IMR-90 (cell line): ENCODE data around the gene OTUB2. TPM values are rescaled to one million over a fixed set of nuclear protein-coding genes. Genes with fewer than 3 reads are reported as not detected.

Experiments used
- ATAC-seq: fragments of 200-7000 bp; cut with Tn5 transposase; 2 replicates; pipeline ENCODE4 v1.9.1; 2020; ENCODE audit warnings: low read depth, mild to moderate bottlenecking, moderate library complexity
- BruUV-seq: library from RNA; stranded (reverse); fragments of 400-500 nt; replicated peaks from 2 replicates; lab custom pipeline; 2021; lab: Mats Ljungman, UMichigan
- CTCF ChIA-PET: fragments of 300-600 bp; formaldehyde crosslinking; extraction: SDS; loops from one replicate; lab custom pipeline; 2021; ENCODE audit warnings: antibody characterized with exemption; lab: Yijun Ruan, JAX
- POLR2A ChIA-PET: fragments of 300-600 bp; sonication (Branson Sonifier 250); formaldehyde crosslinking; loops from one replicate; lab custom pipeline; 2022; ENCODE audit warnings: antibody characterized with exemption; ENCODE audit not compliant: unreplicated experiment; lab: Charles Lee
- DNase-seq: peaks from one replicate; pipeline ENCODE4 v3.0.0; 2013
- H2AFZ ChIP-seq: replicated peaks from 2 replicates; pipeline ENCODE3; 2013; ENCODE audit warnings: low read length, mild to moderate bottlenecking; ENCODE audit not compliant: poor library complexity
- H2AK5ac ChIP-seq: 2 replicates; pipeline ENCODE4 v1.6.1; 2013; ENCODE audit warnings: low read depth, low read length, inconsistent platforms
- H2AK9ac ChIP-seq: replicated peaks from 2 replicates; pipeline ENCODE3; 2013; ENCODE audit warnings: mild to moderate bottlenecking, low read depth, low read length, moderate library complexity; ENCODE audit not compliant: poor library complexity
- H2BK120ac ChIP-seq: 2 replicates; pipeline ENCODE4 v1.6.1; 2013; ENCODE audit warnings: low read depth, low read length, inconsistent platforms
- H2BK15ac ChIP-seq: 3 replicates; pipeline ENCODE4 v1.6.1; 2013; ENCODE audit warnings: low read depth, low read length, inconsistent platforms
- H2BK20ac ChIP-seq: 2 replicates; pipeline ENCODE4 v1.6.1; 2013; ENCODE audit warnings: low read depth, mild to moderate bottlenecking, inconsistent platforms, low read length, moderate library complexity
- H2BK5ac ChIP-seq: 2 replicates; pipeline ENCODE4 v1.6.1; 2013; ENCODE audit warnings: mild to moderate bottlenecking, low read depth, low read length, inconsistent platforms; ENCODE audit not compliant: poor library complexity, severe bottlenecking
- H3K14ac ChIP-seq: replicated peaks from 2 replicates; pipeline ENCODE4 v1.6.1; 2013; ENCODE audit warnings: low read depth, low read length, inconsistent platforms
- H3K18ac ChIP-seq: 2 replicates; pipeline ENCODE4 v1.6.1; 2013; ENCODE audit warnings: low read depth, low read length, control low read depth
- H3K23ac ChIP-seq: 2 replicates; pipeline ENCODE4 v1.6.1; 2013; ENCODE audit warnings: low read depth, low read length, inconsistent platforms
- H3K27ac ChIP-seq: 2 replicates; pipeline ENCODE4 v1.5.1; 2013; ENCODE audit warnings: mild to moderate bottlenecking, control low read depth, low read length; ENCODE audit not compliant: insufficient read depth
- H3K27me3 ChIP-seq: 2 replicates; pipeline ENCODE4 v1.6.1; 2013; ENCODE audit warnings: low read length; ENCODE audit not compliant: control insufficient read depth, insufficient read depth
- H3K36me3 ChIP-seq: 2 replicates; pipeline ENCODE4 v1.6.1; 2013; ENCODE audit warnings: low read length, mixed read lengths; ENCODE audit not compliant: control insufficient read depth, insufficient read depth
- H3K4ac ChIP-seq: 2 replicates; pipeline ENCODE4 v1.6.1; 2013; ENCODE audit warnings: low read depth, low read length, inconsistent platforms
- H3K4me1 ChIP-seq: 2 replicates; pipeline ENCODE4 v1.6.1; 2013; ENCODE audit warnings: low read length, mixed read lengths; ENCODE audit not compliant: control insufficient read depth, insufficient read depth
- H3K4me2 ChIP-seq: 2 replicates; pipeline ENCODE4 v1.6.1; 2013; ENCODE audit warnings: low read depth, mild to moderate bottlenecking, control low read depth, low read length, moderate library complexity
- H3K4me3 ChIP-seq: 2 replicates; pipeline ENCODE4 v1.5.1; 2013; ENCODE audit warnings: low read depth, mild to moderate bottlenecking, control low read depth, low read length, moderate library complexity; ENCODE audit not compliant: insufficient read depth
- H3K56ac ChIP-seq: 2 replicates; pipeline ENCODE4 v1.6.1; 2013; ENCODE audit warnings: low read length, inconsistent platforms; ENCODE audit not compliant: insufficient read depth; ENCODE audit errors: extremely low read depth
- H3K79me1 ChIP-seq, 2 experiments: 2 replicates each; pipeline ENCODE4 v1.6.1; 2013; ENCODE audit warnings: low read length in 2 of 2, inconsistent platforms in 1 of 2, low read depth in 1 of 2
- H3K9ac ChIP-seq: 2 replicates; pipeline ENCODE4 v1.6.1; 2013; ENCODE audit warnings: low read depth, low read length, control low read depth
- H3K9me1 ChIP-seq: 2 replicates; pipeline ENCODE4 v1.6.1; 2013; ENCODE audit warnings: low read length, inconsistent platforms; ENCODE audit not compliant: insufficient read depth
- H3K9me3 ChIP-seq: 2 replicates; pipeline ENCODE4 v1.6.1; 2013; ENCODE audit warnings: low read length; ENCODE audit not compliant: control insufficient read depth, insufficient read depth
- H4K20me1 ChIP-seq: 2 replicates; pipeline ENCODE4 v1.6.1; 2013; ENCODE audit warnings: low read length, inconsistent platforms; ENCODE audit not compliant: insufficient read depth
- H4K5ac ChIP-seq: 2 replicates; pipeline ENCODE4 v1.6.1; 2013; ENCODE audit warnings: mild to moderate bottlenecking, low read depth, low read length, control low read depth
- H4K8ac ChIP-seq, 2 experiments: 2 replicates each; pipeline ENCODE4 v1.6.1; 2013; ENCODE audit warnings: low read depth in 2 of 2, low read length in 2 of 2, control low read depth in 1 of 2, inconsistent platforms in 1 of 2
- H4K91ac ChIP-seq: 2 replicates; pipeline ENCODE4 v1.6.1; 2013; ENCODE audit warnings: low read depth, low read length, inconsistent platforms; ENCODE audit not compliant: insufficient read depth
- CEBPB ChIP-seq: IDR thresholded peaks from 2 replicates; pipeline ENCODE4 v1.6.1; 2012; ENCODE audit warnings: low read depth, low read length, improper control_type of control experiment
- CHD1 ChIP-seq: IDR thresholded peaks from 2 replicates; pipeline ENCODE4 v1.6.1; 2012; ENCODE audit warnings: low read depth, low read length, improper control_type of control experiment
- FOS ChIP-seq: fragments of 150-350 bp; IDR thresholded peaks from 2 replicates; pipeline ENCODE4 v1.6.1; 2016; ENCODE audit warnings: low read depth, low read length
- MAFK ChIP-seq: IDR thresholded peaks from 2 replicates; pipeline ENCODE4 v1.6.1; 2012; ENCODE audit warnings: low read depth, low read length, improper control_type of control experiment
- MAZ ChIP-seq: IDR thresholded peaks from 2 replicates; pipeline ENCODE4 v1.6.1; 2012; ENCODE audit warnings: low read depth, mild to moderate bottlenecking, low read length, improper control_type of control experiment, moderate library complexity, borderline replicate concordance
- MXI1 ChIP-seq: IDR thresholded peaks from 2 replicates; pipeline ENCODE4 v1.6.1; 2012; ENCODE audit warnings: low read depth, mild to moderate bottlenecking, low read length, moderate library complexity, borderline replicate concordance
- NFE2L2 ChIP-seq: fragments of 150-350 bp; IDR thresholded peaks from 2 replicates; pipeline ENCODE4 v1.6.1; 2016; ENCODE audit warnings: low read depth, mild to moderate bottlenecking, low read length
- POLR2A ChIP-seq: IDR thresholded peaks from 2 replicates; pipeline ENCODE4 v1.6.1; 2012; ENCODE audit warnings: mild to moderate bottlenecking, low read depth, low read length
- RCOR1 ChIP-seq: IDR thresholded peaks from 2 replicates; pipeline ENCODE4 v1.6.1; 2012; ENCODE audit warnings: mild to moderate bottlenecking, low read length, improper control_type of control experiment; ENCODE audit not compliant: insufficient replicate concordance
- RFX5 ChIP-seq: IDR thresholded peaks from 2 replicates; pipeline ENCODE4 v1.8.0; 2012; ENCODE audit warnings: low read depth, mild to moderate bottlenecking, low read length, moderate library complexity
- SMC3 ChIP-seq: fragments of 150-350 bp; IDR thresholded peaks from 2 replicates; pipeline ENCODE4 v1.6.1; 2016; ENCODE audit warnings: low read depth, mild to moderate bottlenecking, antibody characterized with exemption, low read length, moderate library complexity
- WGBS, 2 experiments: methylation state at CpG; one replicate each; pipeline versions ENCODE4 v1.1.5 to v1.1.7; 2013; ENCODE audit warnings: missing lambda C conversion rate in 2 of 2; ENCODE audit not compliant: insufficient read length in 1 of 2; ENCODE audit errors: extremely low coverage in 2 of 2; 5-methylcytosine and 5-hydroxymethylcytosine counted together
- dilution Hi-C: fragments of 300-500 bp; cut with HindIII; formaldehyde crosslinking; loops from one replicate; pipeline ENCODE4 v1.14.3; 2018; ENCODE audit warnings: low sequenced_read_pairs; ENCODE audit not compliant: unreplicated experiment
- in situ Hi-C: fragments of 300-500 bp; cut with MboI; formaldehyde crosslinking; loops from 3 replicates; pipeline ENCODE4 v1.14.3; 2019; ENCODE audit warnings: low sequenced_read_pairs, inconsistent platforms, mixed read lengths
- intact Hi-C: fragments of 100-400 bp; cut with micrococcal nuclease; formaldehyde crosslinking; loops from 2 replicates; pipeline ENCODE4 v1.10.0; 2022
- polyA plus RNA-seq, 3 experiments: library from polyadenylated mRNA; depleted of rRNA; stranded (reverse); fragments of >200 nt; gene quantifications; 2 replicates each; pipeline ENCODE4 v1.2.3, GENCODE V29; 2012; ENCODE audit warnings: low replicate concordance in 1 of 3
- total RNA-seq: library from RNA; depleted of rRNA; stranded (reverse); fragments of >200 nt; gene quantifications from 2 replicates; pipeline ENCODE4 v1.2.3, GENCODE V29; 2012
- TF ChIP-seq, protein P1 (sequence below): fragments of 150-350 bp; IDR thresholded peaks from 2 replicates; pipeline ENCODE4 v1.6.1; 2017; ENCODE audit warnings: mild to moderate bottlenecking, antibody characterized with exemption, low read length, low read depth
- TF ChIP-seq, protein P2 (sequence below): conservative IDR thresholded peaks from 2 replicates; pipeline ENCODE4 v1.5.1; 2012; ENCODE audit warnings: mild to moderate bottlenecking, low read depth, low read length, improper control_type of control experiment

Gene OTUB2
- total and polyA plus RNA-seq, 2 of the 4 experiments (the other 2 are of a cell fraction): 1.1 to 2.5 TPM

- Histone ChIP-seq H2AK5ac (no peak overlapping the region), H2BK20ac (no peak overlapping the region), H3K9me1 (peaks cover 6% of the 10 kb centered on the region), H2BK15ac (no peak overlapping the region), H4K5ac (no peak overlapping the region), H3K36me3 (peaks cover 15% of the 10 kb centered on the region), H3K79me1 (peaks cover 17 to 43% of the 10 kb centered on the region in 2 experiments), H2BK120ac (no peak overlapping the region), H3K14ac (no peak overlapping the region), H4K91ac (no peak overlapping the region), H3K4ac (no peak overlapping the region), H3K4me2 (peak overlapping the region; percentile 80), H3K27me3 (no peaks in the 10 kb centered on the region), H4K20me1 (peaks cover 37% of the 10 kb centered on the region), H3K23ac (no peak overlapping the region), H4K8ac (no peak overlapping the region), H3K4me3 (no peak overlapping the region; the same call in 1 of the 2 replicates), H3K4me1 (peaks cover 6% of the 10 kb centered on the region), H3K27ac (no peak overlapping the region), H3K56ac (no peak overlapping the region), H2AK9ac (no peak overlapping the region), H2AFZ (no peak overlapping the region), H3K18ac (no peak overlapping the region), H3K9ac (no peak overlapping the region), H3K9me3 (peaks cover 3% of the 10 kb centered on the region; the same call in 1 of the 2 replicates), H2BK5ac (no peak overlapping the region)
- ChIA-PET POLR2A (no interaction called here), CTCF (no interaction called here)
- no peak for ATAC-seq
- no CpG with 5 or more reads among the region's 5 CpGs for WGBS, 2 experiments
- intact Hi-C loops (no loop called here), in situ Hi-C loops (no loop called here), dilution Hi-C loops (no loop called here)
- no peak for DNase-seq
- no TSS peak for BruUV-seq
- TF ChIP-seq RCOR1 (no peak), MAZ (no peak), FOS (no peak), SMC3 (no peak), MXI1 (no peak), RFX5 (no peak), MAFK (no peak), CEBPB (no peak), NFE2L2 (no peak), POLR2A (no peak), CHD1 (no peak)
- TF ChIP-seq, protein P1, sequence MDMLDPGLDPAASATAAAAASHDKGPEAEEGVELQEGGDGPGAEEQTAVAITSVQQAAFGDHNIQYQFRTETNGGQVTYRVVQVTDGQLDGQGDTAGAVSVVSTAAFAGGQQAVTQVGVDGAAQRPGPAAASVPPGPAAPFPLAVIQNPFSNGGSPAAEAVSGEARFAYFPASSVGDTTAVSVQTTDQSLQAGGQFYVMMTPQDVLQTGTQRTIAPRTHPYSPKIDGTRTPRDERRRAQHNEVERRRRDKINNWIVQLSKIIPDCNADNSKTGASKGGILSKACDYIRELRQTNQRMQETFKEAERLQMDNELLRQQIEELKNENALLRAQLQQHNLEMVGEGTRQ: no peak
- TF ChIP-seq, protein P2, sequence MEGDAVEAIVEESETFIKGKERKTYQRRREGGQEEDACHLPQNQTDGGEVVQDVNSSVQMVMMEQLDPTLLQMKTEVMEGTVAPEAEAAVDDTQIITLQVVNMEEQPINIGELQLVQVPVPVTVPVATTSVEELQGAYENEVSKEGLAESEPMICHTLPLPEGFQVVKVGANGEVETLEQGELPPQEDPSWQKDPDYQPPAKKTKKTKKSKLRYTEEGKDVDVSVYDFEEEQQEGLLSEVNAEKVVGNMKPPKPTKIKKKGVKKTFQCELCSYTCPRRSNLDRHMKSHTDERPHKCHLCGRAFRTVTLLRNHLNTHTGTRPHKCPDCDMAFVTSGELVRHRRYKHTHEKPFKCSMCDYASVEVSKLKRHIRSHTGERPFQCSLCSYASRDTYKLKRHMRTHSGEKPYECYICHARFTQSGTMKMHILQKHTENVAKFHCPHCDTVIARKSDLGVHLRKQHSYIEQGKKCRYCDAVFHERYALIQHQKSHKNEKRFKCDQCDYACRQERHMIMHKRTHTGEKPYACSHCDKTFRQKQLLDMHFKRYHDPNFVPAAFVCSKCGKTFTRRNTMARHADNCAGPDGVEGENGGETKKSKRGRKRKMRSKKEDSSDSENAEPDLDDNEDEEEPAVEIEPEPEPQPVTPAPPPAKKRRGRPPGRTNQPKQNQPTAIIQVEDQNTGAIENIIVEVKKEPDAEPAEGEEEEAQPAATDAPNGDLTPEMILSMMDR: no peak
Observed at GRCh38 chr14:94077823-94078222, 51.7 kb downstream of the OTUB2 start.
